Left forelimb (tissue), 1 donor: Measurements from ENCODE around the gene PREB.

Experiments used
- DNase-seq: peaks from one replicate; pipeline ENCODE4 v3.0.0-alpha.2; 2018; ENCODE audit warnings: low spot score

The PREB gene

GRCh38 chr2:27152102-27152795 is 17.8 kb upstream of the PREB start:
- no peak for DNase-seq

DNA sequence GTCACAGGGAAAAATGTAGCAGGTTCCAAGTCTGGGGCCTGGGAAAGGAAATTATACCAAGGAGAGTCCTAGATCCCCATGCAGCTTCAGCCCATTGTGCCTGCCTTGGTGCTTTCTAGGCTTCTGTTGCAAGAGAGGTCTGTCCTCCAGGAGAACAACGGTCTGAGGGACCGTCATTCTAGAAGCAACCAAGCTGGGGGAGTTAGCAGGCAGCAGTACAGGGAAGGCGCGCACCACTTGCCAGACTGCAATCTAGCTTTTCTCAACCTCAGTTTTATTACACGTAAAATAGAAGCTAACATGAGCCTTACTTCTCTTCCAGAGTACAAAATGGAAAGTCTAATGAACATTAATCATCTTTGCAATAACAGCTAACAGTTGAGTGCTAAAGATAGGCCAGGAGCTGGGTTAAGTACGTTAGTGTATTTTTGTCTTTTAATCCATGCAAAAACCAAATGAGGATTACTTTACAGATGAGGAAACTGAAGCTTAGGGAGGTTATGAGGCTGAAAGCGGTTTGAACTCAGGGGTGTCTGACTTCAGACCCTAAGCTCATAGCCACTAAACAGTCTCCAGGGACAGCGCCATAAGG is 16.3 kb upstream of the PREB start:
- DNase-seq: no peak

- no peak for DNase-seq
These were observed 15.4 kb upstream of the PREB start for GRCh38 chr2:27149570-27150405.

- DNase-seq: no peak
These were observed 14.5 kb upstream of the PREB start, which contains the start of gene TCF23 for GRCh38 chr2:27148801-27149439. Gene TCF23, plus strand, starts transcription at chr2:27149004. Its CDS starts 130 bp downstream, at chr2:27149134.

DNA sequence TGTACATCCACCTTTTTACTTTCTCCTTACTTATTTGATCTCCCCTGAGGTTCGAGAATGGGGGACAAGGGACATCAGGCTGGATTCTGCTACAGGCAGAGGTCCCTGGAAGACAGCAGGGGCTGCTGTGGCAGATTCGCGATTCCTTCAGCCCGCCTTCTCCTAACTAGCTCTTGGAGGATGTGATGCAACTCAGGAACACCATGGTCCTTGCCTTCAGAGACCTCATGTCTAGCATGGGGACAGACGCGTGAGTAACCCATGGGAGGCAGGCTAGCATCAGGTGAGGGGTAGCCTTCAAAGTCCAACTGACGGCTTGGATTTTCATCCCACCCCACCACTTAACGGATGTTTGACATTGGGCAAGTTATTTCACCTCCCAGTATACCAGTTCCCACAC is 13.5 kb upstream of the PREB start:
- DNase-seq: no peak

GRCh38 chr2:27145682-27146081 is 11.2 kb upstream of the PREB start:
- no peak for DNase-seq

DNA sequence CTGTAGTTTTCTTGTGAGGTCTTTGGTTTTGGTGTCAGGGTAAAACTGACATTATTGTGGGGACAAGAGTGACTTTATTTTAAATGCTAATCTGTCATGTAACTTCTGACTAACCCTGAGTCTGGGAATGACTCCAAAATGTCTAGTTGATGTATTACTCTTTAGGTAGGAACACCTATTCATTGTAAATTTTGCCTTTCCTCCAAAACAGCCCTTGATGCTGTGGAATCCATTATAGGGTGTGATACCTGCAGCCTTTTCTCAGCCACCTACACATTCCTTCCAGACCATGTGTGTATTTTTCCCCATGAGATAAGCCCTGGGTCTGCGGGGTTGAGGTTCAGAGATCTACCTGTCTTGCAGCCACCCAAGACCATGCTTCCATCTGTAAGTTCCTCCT is 8.8 kb upstream of the PREB start:
- DNase-seq: no peak

GRCh38 chr2:27139310-27139709 is 4.9 kb upstream of the PREB start, which contains the start of gene PRR30:
Gene PRR30, minus strand, starts transcription at chr2:27139410. Its CDS starts 1,081 bp downstream, at chr2:27138329.
- DNase-seq: no peak

DNA sequence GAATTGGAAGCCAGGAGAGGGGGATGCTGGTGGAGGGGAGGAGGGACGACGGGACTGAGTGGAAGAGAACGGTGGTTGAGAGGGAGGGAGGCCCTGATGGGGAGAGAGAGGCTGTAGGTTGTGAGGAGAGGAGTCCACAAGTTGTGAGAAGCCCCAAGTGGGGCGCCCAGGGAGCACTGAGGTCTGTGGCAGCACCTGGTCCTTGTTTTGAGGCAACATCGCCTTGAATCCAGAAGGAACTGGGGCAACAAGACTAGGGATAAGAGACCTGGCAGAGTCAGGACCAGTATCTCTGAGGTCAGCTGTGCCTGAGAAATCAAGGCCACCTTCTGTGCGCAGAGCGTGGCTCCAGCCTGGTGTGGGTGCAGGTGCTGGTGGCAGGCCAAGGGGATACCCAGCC is 3.7 kb upstream of the PREB start:
- DNase-seq: no peak

DNA sequence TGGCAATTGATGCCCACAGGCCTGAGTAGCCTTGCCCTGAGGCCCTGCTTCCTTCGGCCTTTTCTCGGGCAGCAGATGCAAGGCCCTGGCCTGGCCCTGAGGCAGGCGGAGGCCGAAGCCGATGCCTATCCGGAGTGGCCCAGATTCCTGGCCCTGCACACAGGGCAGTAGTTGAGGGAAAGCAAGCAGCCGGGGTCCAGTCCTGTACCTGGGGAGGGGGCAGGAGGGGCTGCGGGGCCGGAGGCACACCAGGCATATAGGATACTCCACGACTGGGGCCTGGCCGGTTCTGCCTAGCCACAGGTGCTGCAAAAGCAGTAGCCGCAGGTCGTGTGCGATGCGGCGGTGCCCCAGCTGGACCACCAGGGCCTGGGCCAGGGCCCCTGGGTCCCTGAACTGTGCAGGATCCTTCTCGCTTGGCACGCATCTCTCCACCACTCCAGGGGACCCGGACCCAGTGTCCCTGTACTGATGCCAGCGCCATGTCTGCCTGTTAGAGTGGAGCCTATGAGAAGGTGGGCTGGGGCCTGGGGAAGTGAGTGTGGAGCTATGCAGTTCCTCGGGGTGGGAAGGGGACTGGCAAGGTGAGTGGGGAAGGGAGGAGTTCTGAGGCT is 3.0 kb upstream of the PREB start:
- DNase-seq: no peak

DNA sequence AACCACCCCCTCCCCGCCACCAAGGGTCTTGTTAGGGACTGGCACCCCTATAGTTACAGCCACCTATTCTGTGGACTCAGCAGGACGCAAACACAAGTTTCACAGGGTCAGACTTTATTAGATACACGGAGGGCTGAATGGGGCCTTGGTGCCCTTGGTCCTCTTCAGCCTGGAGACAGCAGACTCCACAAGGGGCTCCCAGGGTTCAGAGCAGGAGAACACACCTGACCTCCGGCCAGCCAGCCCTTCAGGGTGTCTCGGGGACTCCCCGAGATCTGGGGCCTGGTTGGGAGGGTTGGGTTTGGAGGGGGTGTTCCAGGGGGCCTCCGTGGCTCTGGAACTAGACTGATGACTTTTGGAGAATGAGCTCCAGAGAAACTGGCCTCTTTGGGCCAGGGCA is 2.3 kb upstream of the PREB start:
- no peak for DNase-seq

DNA sequence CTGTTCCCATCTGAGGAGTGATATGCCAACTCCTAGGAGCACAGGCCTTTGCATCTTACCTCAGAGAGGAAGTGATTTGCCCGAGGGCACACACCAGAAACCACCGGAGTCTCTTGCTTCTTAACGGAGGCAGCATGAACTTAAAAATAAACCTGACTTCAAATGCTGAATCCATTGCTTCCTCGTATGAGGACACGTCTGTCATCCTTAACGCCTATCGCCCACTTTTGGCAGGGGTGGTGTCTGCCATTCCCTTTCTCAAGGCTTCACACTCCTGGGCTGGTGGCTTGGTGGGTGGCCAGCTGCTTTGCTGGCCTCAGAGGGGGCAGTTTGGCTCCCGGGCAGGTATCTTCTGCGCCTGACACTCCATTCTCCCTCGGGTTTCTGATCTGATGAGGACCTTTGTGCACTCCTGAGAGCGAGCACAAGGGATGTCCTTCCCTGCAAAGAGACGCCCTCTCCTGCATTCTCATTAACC is 1.1 kb upstream of the PREB start:
- DNase-seq: no peak

- no peak for DNase-seq
These were observed 493 bp upstream of the PREB start for GRCh38 chr2:27134781-27135477.

DNA sequence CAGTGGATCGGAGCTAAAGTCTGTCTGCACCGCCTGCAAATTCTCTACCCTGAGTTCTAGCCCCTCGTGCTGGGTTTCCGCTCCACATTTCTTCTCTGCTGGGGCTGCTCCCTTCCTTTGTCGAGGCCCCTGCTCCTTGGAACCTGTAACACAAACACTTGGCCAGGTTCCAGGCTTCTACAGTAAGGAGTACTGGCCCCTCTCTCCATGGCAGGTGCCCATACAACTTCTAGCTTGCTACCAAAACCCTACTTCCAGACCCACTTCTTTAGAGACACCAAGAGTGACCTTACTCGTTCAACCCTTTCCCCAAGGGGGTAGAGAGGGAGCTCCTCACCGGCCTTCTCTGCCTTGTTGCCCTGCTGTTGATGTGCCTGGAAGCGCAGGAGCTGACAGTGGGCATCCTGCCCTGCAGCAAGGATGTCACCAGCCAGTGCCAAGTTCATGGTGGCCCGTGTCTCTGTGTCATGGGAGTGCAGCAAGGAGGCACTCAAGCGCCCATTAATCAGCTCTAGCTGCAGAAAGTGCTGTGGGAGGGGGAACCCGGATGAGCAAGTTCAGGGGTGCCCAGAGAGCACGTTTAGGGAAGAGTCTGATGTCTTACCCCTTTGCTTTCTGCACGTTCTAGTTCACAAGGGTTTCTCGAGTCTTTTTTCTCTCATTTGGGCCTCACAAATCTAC is 1.1 kb downstream of the PREB start:
- no peak for DNase-seq

DNA sequence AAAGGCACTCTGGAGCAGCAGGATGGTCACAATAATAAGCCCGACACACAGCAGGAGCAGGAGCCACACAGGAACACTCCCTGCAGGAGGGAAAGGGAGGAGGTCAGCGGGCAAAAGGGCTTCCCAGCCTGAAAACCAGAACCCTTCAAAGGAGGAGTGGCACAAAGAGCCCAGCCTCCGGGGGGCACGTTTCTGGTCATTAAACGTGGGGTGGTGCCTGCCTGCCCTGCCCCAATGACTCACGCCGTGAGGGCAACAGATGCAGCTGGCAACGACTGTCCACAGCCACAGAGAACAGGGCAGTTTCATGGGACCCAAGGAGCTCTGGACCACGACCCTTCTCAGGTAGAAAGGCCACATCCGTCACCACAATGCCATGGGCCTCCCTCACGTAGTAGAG is 3.0 kb downstream of the PREB start:
- no peak for DNase-seq

DNA sequence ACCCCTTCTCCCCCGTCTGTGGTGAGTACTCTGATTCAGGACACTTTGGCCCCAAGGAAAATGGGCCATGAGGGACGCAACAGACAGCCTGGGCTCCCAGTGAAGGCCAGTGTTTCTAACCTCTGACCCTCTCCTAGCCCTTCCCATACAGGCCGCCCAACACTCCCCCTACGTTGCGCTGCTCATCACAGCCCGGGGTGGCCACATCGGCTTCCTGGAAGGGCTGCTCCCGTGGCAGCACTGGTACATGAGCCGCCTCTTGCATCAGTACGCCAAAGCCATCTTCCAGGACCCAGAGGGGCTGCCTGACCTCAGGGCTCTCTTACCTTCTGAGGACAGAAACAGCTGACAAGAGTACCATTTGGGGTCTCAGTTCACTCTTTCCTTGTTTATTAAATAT is 4.0 kb downstream of the PREB start:
- peak; percentile 44 for DNase-seq

GRCh38 chr2:27128668-27129571 is 5.5 kb downstream of the PREB start:
- DNase-seq: peak; percentile 41

GRCh38 chr2:27127883-27128667 is 6.4 kb downstream of the PREB start:
- no peak for DNase-seq

DNA sequence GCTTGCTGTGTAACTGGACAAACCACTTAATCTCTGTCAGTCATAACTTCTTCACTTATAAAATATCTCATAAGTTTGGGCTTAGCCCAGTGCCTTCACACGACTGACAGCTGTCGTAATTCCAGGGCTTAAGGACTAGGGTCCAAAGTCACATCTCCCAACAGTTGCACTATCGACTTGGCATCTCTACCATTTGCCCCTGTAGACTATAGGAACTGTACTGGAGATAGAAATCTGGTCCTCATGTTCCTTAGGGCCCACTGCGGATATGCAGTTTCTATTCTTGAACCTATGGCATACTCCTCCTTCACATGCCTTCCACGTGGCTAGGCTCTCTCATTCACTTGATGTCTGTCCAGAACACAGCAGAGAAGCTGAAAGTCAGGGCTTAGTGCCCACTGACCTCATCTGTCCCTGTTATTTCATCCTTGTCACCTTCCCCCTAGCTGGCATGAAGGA is 8.2 kb downstream of the PREB start:
- DNase-seq: no peak
